ENCODE data around the gene CIAO1.

The CIAO1 gene

GRCh38 chr2:96259497-96259921, 6.5 kb upstream of the CIAO1 start (continued):
- TF ChIP-seq CSDC2 (CRISPR knock-in tag; IDR thresholded peaks at IDR 0.05) (no peak), BACH2 (CRISPR knock-in tag; IDR thresholded peaks at IDR 0.05; ENCODE audit: borderline replicate concordance) (no peak), TCF4 (CRISPR knock-in tag; IDR thresholded peaks at IDR 0.05; ENCODE audit: borderline replicate concordance) (no peak)

- peak; percentile 91 for ATAC-seq
- no peak for TF ChIP-seq ESRRG (CRISPR knock-in tag; IDR thresholded peaks at IDR 0.05)
- TF ChIP-seq CSRNP3 (CRISPR knock-in tag; IDR thresholded peaks at IDR 0.05): no peak
- no peak for TF ChIP-seq OSR1 (CRISPR knock-in tag; IDR thresholded peaks at IDR 0.05)
- TF ChIP-seq ZFP30 (CRISPR knock-in tag; IDR thresholded peaks at IDR 0.05): no peak
- TF ChIP-seq CSDC2 (CRISPR knock-in tag; IDR thresholded peaks at IDR 0.05): no peak
- no peak for TF ChIP-seq GLIS3 (CRISPR knock-in tag; IDR thresholded peaks at IDR 0.05)
- no peak for TF ChIP-seq ARNTL (CRISPR knock-in tag; IDR thresholded peaks at IDR 0.05; ENCODE audit: borderline replicate concordance, low read depth)
- TF ChIP-seq ZNF565 (CRISPR knock-in tag; conservative IDR thresholded peaks at IDR 0.05; ENCODE audit: low read depth): no peak
- no peak for TF ChIP-seq ZFP3 (CRISPR knock-in tag; IDR thresholded peaks at IDR 0.05)
- TF ChIP-seq CREB5 (CRISPR knock-in tag; IDR thresholded peaks at IDR 0.05; ENCODE audit: low read depth): no peak
These were observed 5.4 kb upstream of the CIAO1 start for GRCh38 chr2:96260387-96261260.

- ATAC-seq: no peak
- TF ChIP-seq CREB5 (CRISPR knock-in tag; IDR thresholded peaks at IDR 0.05; ENCODE audit: low read depth) (no peak), ZC3H10 (CRISPR knock-in tag; IDR thresholded peaks at IDR 0.05) (no peak), ARNTL (CRISPR knock-in tag; IDR thresholded peaks at IDR 0.05; ENCODE audit: borderline replicate concordance, low read depth) (no peak), POU6F1 (CRISPR knock-in tag; IDR thresholded peaks at IDR 0.05; ENCODE audit: borderline replicate concordance, low read depth) (no peak), ZFP3 (CRISPR knock-in tag; IDR thresholded peaks at IDR 0.05) (no peak), RARB (CRISPR knock-in tag; IDR thresholded peaks at IDR 0.05) (no peak), TCF4 (CRISPR knock-in tag; IDR thresholded peaks at IDR 0.05; ENCODE audit: borderline replicate concordance) (no peak), ZNF70 (CRISPR knock-in tag; IDR thresholded peaks at IDR 0.05) (no peak), ZNF8 (CRISPR knock-in tag; IDR thresholded peaks at IDR 0.05) (no peak), TOX (CRISPR knock-in tag; IDR thresholded peaks at IDR 0.05; ENCODE audit: borderline replicate concordance) (no peak)
These were observed 4.6 kb upstream of the CIAO1 start for GRCh38 chr2:96261328-96262003.

GRCh38 chr2:96262306-96262705, 3.7 kb upstream of the CIAO1 start:
- no peak for ATAC-seq
- no peak for TF ChIP-seq ZC3H10 (CRISPR knock-in tag; IDR thresholded peaks at IDR 0.05)
- TF ChIP-seq PATZ1 (CRISPR knock-in tag; IDR thresholded peaks at IDR 0.05; ENCODE audit: borderline replicate concordance): no peak
- TF ChIP-seq TCF4 (CRISPR knock-in tag; IDR thresholded peaks at IDR 0.05; ENCODE audit: borderline replicate concordance): no peak
- no peak for TF ChIP-seq TSHZ2 (CRISPR knock-in tag; IDR thresholded peaks at IDR 0.05)
- TF ChIP-seq GLIS3 (CRISPR knock-in tag; IDR thresholded peaks at IDR 0.05): no peak
- no peak for TF ChIP-seq CSRNP3 (CRISPR knock-in tag; IDR thresholded peaks at IDR 0.05)
- no peak for TF ChIP-seq OSR1 (CRISPR knock-in tag; IDR thresholded peaks at IDR 0.05)
- TF ChIP-seq ZNF8 (CRISPR knock-in tag; IDR thresholded peaks at IDR 0.05): no peak
- TF ChIP-seq TOX (CRISPR knock-in tag; IDR thresholded peaks at IDR 0.05; ENCODE audit: borderline replicate concordance): no peak
- TF ChIP-seq ZFP30 (CRISPR knock-in tag; IDR thresholded peaks at IDR 0.05): no peak
